ENCODE data around the gene GNA14. TPM values are rescaled to one million over a fixed set of nuclear protein-coding genes. Genes with fewer than 3 reads are reported as not detected.

The GNA14 gene
- polyA plus RNA-seq, 2 of the 4 experiments (the other 2 are of a cell fraction): 0.04 to 0.06 TPM

- POLR2A ChIA-PET: no interaction called here
- CTCF ChIA-PET: no interaction called here
- ATAC-seq: no peak
- H3K27ac ChIP-seq: no peak overlapping the region
- FAIRE-seq: no peak
- TF ChIP-seq SMC3 (IDR thresholded peaks at IDR 0.05): no peak
- TF ChIP-seq ZSCAN20 (CRISPR knock-in tag; IDR thresholded peaks at IDR 0.05): no peak
- TF ChIP-seq POLR2A (IDR thresholded peaks at IDR 0.05; ENCODE audit: low read length): no peak
- no peak for TF ChIP-seq MYC (IDR thresholded peaks at IDR 0.05; ENCODE audit: borderline replicate concordance, low read length)
- TF ChIP-seq MAFK (IDR thresholded peaks at IDR 0.05; ENCODE audit: partially characterized antibody): no peak
- no peak for TF ChIP-seq CEBPB (IDR thresholded peaks at IDR 0.05)
- no peak for TF ChIP-seq TP53 (CRISPR knock-in tag; IDR thresholded peaks at IDR 0.05)
- TF ChIP-seq HOXB13 (CRISPR knock-in tag; IDR thresholded peaks at IDR 0.05; ENCODE audit: low read depth): no peak
- H3K4me3 ChIP-seq: no peak overlapping the region
- H3K4me1 ChIP-seq: no peaks in the 10 kb centered on the region
- H3K4me2 ChIP-seq: no peak overlapping the region
- 88% methylated on average over 5 of the region's 5 CpGs for WGBS (ENCODE audit: missing lambda C conversion rate)
- DNase-seq (ENCODE audit: low read depth in 1 of 2, low spot score in 1 of 2): no peak
- no peaks in the 10 kb centered on the region for H3K9me3 ChIP-seq
Observed at GRCh38 chr9:77532607-77533006, 115.5 kb downstream of the GNA14 start.

- H3K4me2 ChIP-seq: no peak overlapping the region
- FAIRE-seq: no peak
- H3K9me3 ChIP-seq: peaks cover 8% of the 10 kb centered on the region; the same call in 1 of the 3 replicates
- no peak overlapping the region for H3K27ac ChIP-seq
- H3K4me1 ChIP-seq: no peaks in the 10 kb centered on the region
- no peak overlapping the region for H3K4me3 ChIP-seq
- 77% methylated on average over 4 of the region's 4 CpGs for WGBS (ENCODE audit: missing lambda C conversion rate)
- no peak for TF ChIP-seq KDM5A (IDR thresholded peaks at IDR 0.05)
- TF ChIP-seq E2F6 (IDR thresholded peaks at IDR 0.05; ENCODE audit: borderline replicate concordance, low read depth): no peak
- no peak for TF ChIP-seq POLR2A (IDR thresholded peaks at IDR 0.05; ENCODE audit: low read length)
- no peak for TF ChIP-seq REST (IDR thresholded peaks at IDR 0.05)
- no peak for TF ChIP-seq RFX5 (IDR thresholded peaks at IDR 0.05)
- no peak for TF ChIP-seq SREBF2 (IDR thresholded peaks at IDR 0.05)
- TF ChIP-seq NR3C1 (IDR thresholded peaks at IDR 0.05): no peak
- no peak for TF ChIP-seq PBX3 (IDR thresholded peaks at IDR 0.05)
- TF ChIP-seq BCL3 (IDR thresholded peaks at IDR 0.05): no peak
- TF ChIP-seq SMC3 (IDR thresholded peaks at IDR 0.05): no peak
- TF ChIP-seq FOXS1 (CRISPR knock-in tag; IDR thresholded peaks at IDR 0.05): no peak
- no peak for TF ChIP-seq MAZ (IDR thresholded peaks at IDR 0.05; ENCODE audit: borderline replicate concordance, low read depth, low read length)
- TF ChIP-seq POLR2AphosphoS2 (conservative IDR thresholded peaks at IDR 0.05; ENCODE audit: low read length): no peak
- TF ChIP-seq KDM1A (IDR thresholded peaks at IDR 0.05; ENCODE audit: low read depth): no peak
- no peak for TF ChIP-seq MAX (IDR thresholded peaks at IDR 0.05)
- TF ChIP-seq ZC3H11A (IDR thresholded peaks at IDR 0.05): no peak
- no peak for TF ChIP-seq HMGXB4 (CRISPR knock-in tag; IDR thresholded peaks at IDR 0.05; ENCODE audit: borderline replicate concordance)
- ChIA-PET CTCF (no interaction called here), POLR2A (no interaction called here)
- no peak for ATAC-seq
- no peak for DNase-seq (ENCODE audit: low read depth in 1 of 2, low spot score in 1 of 2)
Observed at GRCh38 chr9:77531400-77531799, 116.7 kb downstream of the GNA14 start.
